HFFc6 (cell line): Measurements from ENCODE around the gene NCKAP5. TPM values are rescaled to one million over a fixed set of nuclear protein-coding genes. Genes with fewer than 3 reads are reported as not detected.

ENCODE experiments used
- DNase-seq: peaks from one replicate; pipeline ENCODE4 v3.0.0-alpha.2; 2018
- H3K27ac Mint-ChIP-seq: 2 replicates; pipeline ENCODE4 v1.8.0; 2020; ENCODE audit warnings: mild to moderate bottlenecking, mixed read lengths
- H3K27me3 Mint-ChIP-seq: 2 replicates; pipeline ENCODE4 v1.8.0; 2021; ENCODE audit warnings: mild to moderate bottlenecking, moderate library complexity, mixed read lengths; ENCODE audit not compliant: insufficient read depth
- H3K36me3 Mint-ChIP-seq: 2 replicates; pipeline ENCODE4 v1.8.0; 2021; ENCODE audit warnings: low read depth, mixed read lengths
- H3K4me1 Mint-ChIP-seq: 2 replicates; pipeline ENCODE4 v1.8.0; 2020; ENCODE audit warnings: low read depth, mixed read lengths
- H3K4me3 Mint-ChIP-seq: 2 replicates; pipeline ENCODE4 v1.8.0; 2020; ENCODE audit warnings: mild to moderate bottlenecking, moderate library complexity, mixed read lengths
- H3K9me3 Mint-ChIP-seq: 2 replicates; pipeline ENCODE4 v1.8.0; 2020; ENCODE audit warnings: mild to moderate bottlenecking, mixed read lengths
- CTCF ChIP-seq: fragments of 200-600 bp; sonication (generic); IDR thresholded peaks from 2 replicates; pipeline ENCODE4 v1.5.0; 2021; ENCODE audit warnings: antibody characterized with exemption, mild to moderate bottlenecking
- total RNA-seq, 6 experiments: library from RNA; stranded (reverse); fragmentation: NEBNext Ultra II Directional; extraction: Animal tissue kit (Norgen Biotek cat#: 25700); gene quantifications; 2 replicates in 1 of 6; 3 replicates in 5 of 6; pipeline ENCODE4 v1.2.3, GENCODE V29; 2021

Gene NCKAP5
- total RNA-seq, 6 experiments from 2014 or later = 0.31 to 4.0 (median 3.1) TPM

GRCh38 chr2:132884292-132884691 lies 684.0 kb downstream of the NCKAP5 start:
- Mint-ChIP-seq H3K9me3 (peaks cover 6% of the 10 kb centered on the region), H3K27me3 (peaks cover 1% of the 10 kb centered on the region), H3K4me1 (peaks cover 12% of the 10 kb centered on the region; the same call in 1 of the 2 replicates), H3K27ac (no peak overlapping the region), H3K4me3 (peak overlapping the region; percentile 40; the same call in 1 of the 2 replicates), H3K36me3 (peaks cover 7% of the 10 kb centered on the region; the same call in 1 of the 2 replicates)
- TF ChIP-seq CTCF = no peak
- DNase-seq = no peak

- Mint-ChIP-seq H3K4me1 (peaks cover 12% of the 10 kb centered on the region; the same call in 1 of the 2 replicates), H3K27ac (no peak overlapping the region), H3K27me3 (peaks cover 1% of the 10 kb centered on the region), H3K4me3 (no peak overlapping the region), H3K36me3 (peaks cover 7% of the 10 kb centered on the region; the same call in 1 of the 2 replicates), H3K9me3 (peaks cover 6% of the 10 kb centered on the region)
- no peak for DNase-seq
- no peak for TF ChIP-seq CTCF
Measured at GRCh38 chr2:132883430-132883829, 684.8 kb downstream of the NCKAP5 start.

GRCh38 chr2:132881546-132881945 lies 686.7 kb downstream of the NCKAP5 start:
- H3K9me3 Mint-ChIP-seq = no peaks in the 10 kb centered on the region; the same call in 1 of the 2 replicates
- no peak for DNase-seq
- no peak overlapping the region for H3K27ac Mint-ChIP-seq
- no peak overlapping the region for H3K4me3 Mint-ChIP-seq
- H3K27me3 Mint-ChIP-seq = peaks cover 1% of the 10 kb centered on the region
- no peak for TF ChIP-seq CTCF
- H3K4me1 Mint-ChIP-seq = peaks cover 20% of the 10 kb centered on the region; the same call in 1 of the 2 replicates
- no peaks in the 10 kb centered on the region; the same call in 1 of the 2 replicates for H3K36me3 Mint-ChIP-seq

GRCh38 chr2:132877923-132878322 lies 690.3 kb downstream of the NCKAP5 start:
- no peaks in the 10 kb centered on the region for H3K36me3 Mint-ChIP-seq
- peaks cover 1% of the 10 kb centered on the region; the same call in 1 of the 2 replicates for H3K27me3 Mint-ChIP-seq
- H3K4me3 Mint-ChIP-seq = no peak overlapping the region

GRCh38 chr2:132876745-132877391 lies 691.4 kb downstream of the NCKAP5 start:
- Mint-ChIP-seq H3K4me1 (peaks cover 18% of the 10 kb centered on the region; the same call in 1 of the 2 replicates), H3K27ac (no peak overlapping the region), H3K4me3 (no peak overlapping the region; the same call in 1 of the 2 replicates), H3K36me3 (no peaks in the 10 kb centered on the region), H3K9me3 (peaks cover 7% of the 10 kb centered on the region; the same call in 1 of the 2 replicates), H3K27me3 (peaks cover 1% of the 10 kb centered on the region; the same call in 1 of the 2 replicates)
- no peak for DNase-seq
- no peak for TF ChIP-seq CTCF

More at GRCh38 chr2:132877923-132878322, 690.3 kb downstream of the NCKAP5 start:
- no peak for DNase-seq
- peaks cover 4% of the 10 kb centered on the region; the same call in 1 of the 2 replicates for H3K9me3 Mint-ChIP-seq
- peaks cover 18% of the 10 kb centered on the region; the same call in 1 of the 2 replicates for H3K4me1 Mint-ChIP-seq
- H3K27ac Mint-ChIP-seq = no peak overlapping the region
- no peak for TF ChIP-seq CTCF
